HG03575 (cell line): ENCODE data around the gene TDRD3.

Experiments
- ATAC-seq: cut with Tn5 transposase; IDR thresholded peaks from one replicate; pipeline ENCODE4 v1.9.1; 2021; ENCODE audit not compliant: unreplicated experiment, insufficient number of reproducible peaks, low FRiP score; ENCODE audit errors: extremely low read depth

The TDRD3 gene

GRCh38 chr13:60435762-60436374 is 38.8 kb downstream of the TDRD3 start:
- no peak for ATAC-seq

- no peak for ATAC-seq
These were observed 42.2 kb downstream of the TDRD3 start for GRCh38 chr13:60439201-60439600.

- ATAC-seq, result no peak
These were observed 44.7 kb downstream of the TDRD3 start for GRCh38 chr13:60441761-60442160.

GRCh38 chr13:60448907-60449510 is 52.0 kb downstream of the TDRD3 start:
- ATAC-seq, result no peak

GRCh38 chr13:60453490-60453889 is 56.5 kb downstream of the TDRD3 start:
- ATAC-seq, result no peak

GRCh38 chr13:60454425-60454824 is 57.4 kb downstream of the TDRD3 start:
- no peak for ATAC-seq

GRCh38 chr13:60463787-60464186 is 66.8 kb downstream of the TDRD3 start:
- no peak for ATAC-seq

GRCh38 chr13:60467098-60467497 is 70.1 kb downstream of the TDRD3 start:
- ATAC-seq, result no peak

GRCh38 chr13:60479273-60479672 is 82.3 kb downstream of the TDRD3 start:
- no peak for ATAC-seq

- ATAC-seq, result no peak
These were observed 85.0 kb downstream of the TDRD3 start for GRCh38 chr13:60482012-60482411.

- ATAC-seq, result no peak
These were observed 87.8 kb downstream of the TDRD3 start for GRCh38 chr13:60484865-60485264.

GRCh38 chr13:60491531-60491930 is 94.5 kb downstream of the TDRD3 start:
- ATAC-seq, result no peak

GRCh38 chr13:60492187-60492586 is 95.2 kb downstream of the TDRD3 start:
- no peak for ATAC-seq

GRCh38 chr13:60494296-60494695 is 97.3 kb downstream of the TDRD3 start:
- ATAC-seq, result no peak

GRCh38 chr13:60501236-60501635 is 104.2 kb downstream of the TDRD3 start:
- no peak for ATAC-seq

GRCh38 chr13:60509601-60510386 is 112.8 kb downstream of the TDRD3 start:
- no peak for ATAC-seq

GRCh38 chr13:60511637-60512036 is 114.6 kb downstream of the TDRD3 start:
- no peak for ATAC-seq

GRCh38 chr13:60514891-60515290 is 117.9 kb downstream of the TDRD3 start:
- no peak for ATAC-seq

GRCh38 chr13:60519496-60519895 is 122.5 kb downstream of the TDRD3 start:
- no peak for ATAC-seq

- no peak for ATAC-seq
These were observed 124.0 kb downstream of the TDRD3 start for GRCh38 chr13:60520902-60521569.
